Effector memory CD4-positive, alpha-beta T cell (primary cell): Measurements from ENCODE around the gene COL23A1.

ENCODE experiments used
- DNase-seq, 3 donors: peaks; one replicate each; pipeline ENCODE4 v3.0.0-alpha.2; 2020
- H3K27ac ChIP-seq: 2 replicates; pipeline ENCODE4 v1.7.0; 2013; ENCODE audit warnings: mild to moderate bottlenecking, low read length, moderate library complexity; ENCODE audit not compliant: insufficient read depth, poor library complexity, severe bottlenecking
- H3K27me3 ChIP-seq: replicated peaks from 2 replicates; pipeline ENCODE4 v1.7.0; 2013; ENCODE audit warnings: mild to moderate bottlenecking, low read length; ENCODE audit not compliant: insufficient read depth, control insufficient read depth, poor library complexity, severe bottlenecking
- H3K36me3 ChIP-seq: 2 replicates; pipeline ENCODE4 v1.7.0; 2013; ENCODE audit warnings: mild to moderate bottlenecking, low read length, moderate library complexity; ENCODE audit not compliant: control insufficient read depth, insufficient read depth
- H3K4me1 ChIP-seq: 2 replicates; pipeline ENCODE4 v1.7.0; 2013; ENCODE audit warnings: low read length, mild to moderate bottlenecking; ENCODE audit not compliant: control insufficient read depth, insufficient read depth, poor library complexity, severe bottlenecking
- H3K4me3 ChIP-seq: 2 replicates; pipeline ENCODE4 v1.7.0; 2013; ENCODE audit warnings: low read length, low read depth, mild to moderate bottlenecking; ENCODE audit not compliant: insufficient read depth, poor library complexity, severe bottlenecking
- H3K9me3 ChIP-seq: 2 replicates; pipeline ENCODE4 v1.7.0; 2013; ENCODE audit warnings: mild to moderate bottlenecking, low read length, moderate library complexity; ENCODE audit not compliant: control insufficient read depth

The COL23A1 gene

GRCh38 chr5:178560911-178561310 lies 29.3 kb downstream of the COL23A1 start:
- Histone ChIP-seq H3K27me3 (no peaks in the 10 kb centered on the region), H3K4me1 (no peaks in the 10 kb centered on the region), H3K9me3 (no peaks in the 10 kb centered on the region), H3K4me3 (no peak overlapping the region), H3K36me3 (no peaks in the 10 kb centered on the region), H3K27ac (no peak overlapping the region)
- no peak for DNase-seq

- no peaks in the 10 kb centered on the region for H3K36me3 ChIP-seq
- H3K27me3 ChIP-seq: no peaks in the 10 kb centered on the region
- H3K27ac ChIP-seq: no peak overlapping the region
- H3K4me1 ChIP-seq: no peaks in the 10 kb centered on the region
- H3K9me3 ChIP-seq: no peaks in the 10 kb centered on the region
- DNase-seq: no peak
- H3K4me3 ChIP-seq: no peak overlapping the region
Measured at GRCh38 chr5:178557416-178557815, 32.8 kb downstream of the COL23A1 start.

- Histone ChIP-seq H3K27me3 (no peaks in the 10 kb centered on the region), H3K27ac (no peak overlapping the region), H3K9me3 (no peaks in the 10 kb centered on the region), H3K4me1 (no peaks in the 10 kb centered on the region), H3K4me3 (no peak overlapping the region), H3K36me3 (no peaks in the 10 kb centered on the region)
- DNase-seq: no peak
Measured at GRCh38 chr5:178555771-178556211, 34.4 kb downstream of the COL23A1 start.

- no peaks in the 10 kb centered on the region for H3K9me3 ChIP-seq
- H3K27ac ChIP-seq: no peak overlapping the region
- no peak for DNase-seq
Measured at GRCh38 chr5:178555005-178555404, 35.2 kb downstream of the COL23A1 start.

GRCh38 chr5:178554311-178554710 lies 35.9 kb downstream of the COL23A1 start:
- Histone ChIP-seq H3K27me3 (no peaks in the 10 kb centered on the region), H3K4me1 (no peaks in the 10 kb centered on the region), H3K27ac (no peak overlapping the region), H3K36me3 (no peaks in the 10 kb centered on the region), H3K9me3 (no peaks in the 10 kb centered on the region), H3K4me3 (no peak overlapping the region)
- DNase-seq: no peak

More at GRCh38 chr5:178555005-178555404, 35.2 kb downstream of the COL23A1 start:
- H3K4me1 ChIP-seq: no peaks in the 10 kb centered on the region
- no peaks in the 10 kb centered on the region for H3K27me3 ChIP-seq
- H3K4me3 ChIP-seq: no peak overlapping the region
- no peaks in the 10 kb centered on the region for H3K36me3 ChIP-seq

GRCh38 chr5:178553517-178553916 lies 36.7 kb downstream of the COL23A1 start:
- no peak for DNase-seq
- H3K4me3 ChIP-seq: no peak overlapping the region
- H3K27ac ChIP-seq: no peak overlapping the region
- no peaks in the 10 kb centered on the region for H3K4me1 ChIP-seq
- no peaks in the 10 kb centered on the region for H3K27me3 ChIP-seq
- no peaks in the 10 kb centered on the region for H3K36me3 ChIP-seq
- H3K9me3 ChIP-seq: no peaks in the 10 kb centered on the region

- no peak for DNase-seq
- H3K4me3 ChIP-seq: no peak overlapping the region
- no peaks in the 10 kb centered on the region for H3K4me1 ChIP-seq
- H3K36me3 ChIP-seq: no peaks in the 10 kb centered on the region
- H3K27me3 ChIP-seq: no peaks in the 10 kb centered on the region
- no peak overlapping the region for H3K27ac ChIP-seq
- no peaks in the 10 kb centered on the region for H3K9me3 ChIP-seq
Measured at GRCh38 chr5:178551468-178551867, 38.7 kb downstream of the COL23A1 start.

GRCh38 chr5:178551059-178551458 lies 39.1 kb downstream of the COL23A1 start:
- H3K36me3 ChIP-seq: no peaks in the 10 kb centered on the region
- H3K4me1 ChIP-seq: no peaks in the 10 kb centered on the region
- H3K27ac ChIP-seq: no peak overlapping the region
- no peak overlapping the region for H3K4me3 ChIP-seq
- H3K27me3 ChIP-seq: no peaks in the 10 kb centered on the region
- no peak for DNase-seq
- H3K9me3 ChIP-seq: no peaks in the 10 kb centered on the region

GRCh38 chr5:178548746-178549145 lies 41.4 kb downstream of the COL23A1 start:
- no peaks in the 10 kb centered on the region for H3K9me3 ChIP-seq
- DNase-seq: no peak
- H3K27me3 ChIP-seq: no peaks in the 10 kb centered on the region
- H3K4me1 ChIP-seq: no peaks in the 10 kb centered on the region
- H3K27ac ChIP-seq: no peak overlapping the region
- H3K36me3 ChIP-seq: no peaks in the 10 kb centered on the region
- no peak overlapping the region for H3K4me3 ChIP-seq

GRCh38 chr5:178547753-178548415 lies 42.3 kb downstream of the COL23A1 start:
- Histone ChIP-seq H3K4me3 (no peak overlapping the region), H3K27ac (no peak overlapping the region), H3K27me3 (no peaks in the 10 kb centered on the region), H3K9me3 (no peaks in the 10 kb centered on the region), H3K4me1 (no peaks in the 10 kb centered on the region), H3K36me3 (no peaks in the 10 kb centered on the region)
- no peak for DNase-seq
